Activated CD8-positive, alpha-beta memory T cell treated with anti-CD3 and anti-CD28 coated beads, Interleukin-2, amount 50 U/mL, for 24 hours (primary cell): ENCODE data around the gene IFT122.

Source experiments
- DNase-seq: peaks from one replicate; pipeline ENCODE4 v3.0.0-alpha.2; 2020; ENCODE audit errors: extremely low read depth

Gene IFT122

GRCh38 chr3:129558772-129559564, 118.9 kb downstream of the IFT122 start:
- DNase-seq: no peak

GRCh38 chr3:129559565-129560079, 119.6 kb downstream of the IFT122 start:
- DNase-seq: no peak

GRCh38 chr3:129560269-129560787, 120.3 kb downstream of the IFT122 start:
- DNase-seq: no peak

- no peak for DNase-seq
Measured at GRCh38 chr3:129560911-129561594, 121.0 kb downstream of the IFT122 start.

GRCh38 chr3:129561619-129562248, 121.7 kb downstream of the IFT122 start:
- no peak for DNase-seq

GRCh38 chr3:129562803-129563202, 122.8 kb downstream of the IFT122 start:
- DNase-seq: no peak

- DNase-seq: no peak
Measured at GRCh38 chr3:129563332-129563731, 123.3 kb downstream of the IFT122 start.

- no peak for DNase-seq
Measured at GRCh38 chr3:129563850-129564535, 124.0 kb downstream of the IFT122 start.

GRCh38 chr3:129564981-129565644, 125.1 kb downstream of the IFT122 start:
- DNase-seq: no peak

- no peak for DNase-seq
Measured at GRCh38 chr3:129565902-129566301, 125.9 kb downstream of the IFT122 start.

GRCh38 chr3:129567176-129567705, 127.2 kb downstream of the IFT122 start:
- DNase-seq: no peak

GRCh38 chr3:129567939-129568338, 127.9 kb downstream of the IFT122 start:
- no peak for DNase-seq

- no peak for DNase-seq
Measured at GRCh38 chr3:129569856-129570255, 129.8 kb downstream of the IFT122 start.
